Vein endothelial cell (primary cell): Measurements from ENCODE around the gene MEX3A. TPM values are rescaled to one million over a fixed set of nuclear protein-coding genes. Genes with fewer than 3 reads are reported as not detected.

ENCODE experiments used
- total RNA-seq: library from RNA; depleted of rRNA; stranded (reverse); fragments of >200 nt; gene quantifications from 2 replicates; pipeline ENCODE4 v1.2.3, GENCODE V29; 2012

The MEX3A gene, protein sequence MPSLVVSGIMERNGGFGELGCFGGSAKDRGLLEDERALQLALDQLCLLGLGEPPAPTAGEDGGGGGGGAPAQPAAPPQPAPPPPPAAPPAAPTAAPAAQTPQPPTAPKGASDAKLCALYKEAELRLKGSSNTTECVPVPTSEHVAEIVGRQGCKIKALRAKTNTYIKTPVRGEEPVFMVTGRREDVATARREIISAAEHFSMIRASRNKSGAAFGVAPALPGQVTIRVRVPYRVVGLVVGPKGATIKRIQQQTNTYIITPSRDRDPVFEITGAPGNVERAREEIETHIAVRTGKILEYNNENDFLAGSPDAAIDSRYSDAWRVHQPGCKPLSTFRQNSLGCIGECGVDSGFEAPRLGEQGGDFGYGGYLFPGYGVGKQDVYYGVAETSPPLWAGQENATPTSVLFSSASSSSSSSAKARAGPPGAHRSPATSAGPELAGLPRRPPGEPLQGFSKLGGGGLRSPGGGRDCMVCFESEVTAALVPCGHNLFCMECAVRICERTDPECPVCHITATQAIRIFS
- 15.8 and 19.9 TPM in 2 replicates for total RNA-seq

GRCh38 chr1:156082309-156083091 lies at the start of gene MEX3A:
TSS of gene MEX3A (minus strand) at chr1:156082465. CDS start at chr1:156081998, 467 bp downstream.

GRCh38 chr1:156114101-156114918 lies 32.0 kb upstream of the MEX3A start, which contains the start of gene LMNA:
TSS of gene LMNA (plus strand) at chr1:156114711. CDS start at chr1:156114919, 208 bp downstream.

DNA sequence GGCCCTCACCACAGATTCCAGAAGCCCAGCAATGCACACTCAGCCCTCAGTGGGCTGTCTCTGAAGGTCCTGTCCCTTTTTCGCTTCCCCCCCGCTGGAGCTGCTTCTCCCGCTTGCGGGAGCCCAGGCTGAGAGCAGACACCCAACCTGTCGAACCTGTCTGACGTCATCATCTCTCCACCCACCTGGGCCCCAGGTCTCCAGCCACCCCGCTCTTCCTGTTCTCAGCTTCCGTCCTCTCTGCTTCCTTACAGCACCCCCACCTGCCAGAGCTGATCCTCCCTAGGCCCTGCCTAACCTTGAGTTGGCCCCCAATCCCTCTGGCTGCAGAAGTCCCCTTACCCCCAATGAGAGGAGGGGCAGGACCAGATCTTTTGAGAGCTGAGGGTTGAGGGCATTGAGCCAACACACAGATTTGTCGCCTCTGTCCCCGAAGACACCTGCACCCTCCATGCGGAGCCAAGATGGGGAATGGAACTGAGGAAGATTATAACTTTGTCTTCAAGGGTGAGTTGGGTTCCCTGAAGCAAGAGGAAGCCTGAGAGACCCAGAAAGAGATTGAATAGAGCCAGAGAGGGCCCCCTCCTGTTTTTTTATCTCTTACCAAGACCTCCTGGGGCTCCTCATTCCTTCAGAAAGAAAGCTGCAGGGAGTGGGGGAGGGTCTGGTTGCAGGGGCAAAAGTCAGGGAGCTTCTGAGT lies 21.2 kb downstream of the MEX3A start, which contains the start of gene RAB25:
RAB25 (plus strand) TSS at position 224 of the 700 bp plus-strand sequence; CDS start at position 465, 241 bp downstream.

DNA sequence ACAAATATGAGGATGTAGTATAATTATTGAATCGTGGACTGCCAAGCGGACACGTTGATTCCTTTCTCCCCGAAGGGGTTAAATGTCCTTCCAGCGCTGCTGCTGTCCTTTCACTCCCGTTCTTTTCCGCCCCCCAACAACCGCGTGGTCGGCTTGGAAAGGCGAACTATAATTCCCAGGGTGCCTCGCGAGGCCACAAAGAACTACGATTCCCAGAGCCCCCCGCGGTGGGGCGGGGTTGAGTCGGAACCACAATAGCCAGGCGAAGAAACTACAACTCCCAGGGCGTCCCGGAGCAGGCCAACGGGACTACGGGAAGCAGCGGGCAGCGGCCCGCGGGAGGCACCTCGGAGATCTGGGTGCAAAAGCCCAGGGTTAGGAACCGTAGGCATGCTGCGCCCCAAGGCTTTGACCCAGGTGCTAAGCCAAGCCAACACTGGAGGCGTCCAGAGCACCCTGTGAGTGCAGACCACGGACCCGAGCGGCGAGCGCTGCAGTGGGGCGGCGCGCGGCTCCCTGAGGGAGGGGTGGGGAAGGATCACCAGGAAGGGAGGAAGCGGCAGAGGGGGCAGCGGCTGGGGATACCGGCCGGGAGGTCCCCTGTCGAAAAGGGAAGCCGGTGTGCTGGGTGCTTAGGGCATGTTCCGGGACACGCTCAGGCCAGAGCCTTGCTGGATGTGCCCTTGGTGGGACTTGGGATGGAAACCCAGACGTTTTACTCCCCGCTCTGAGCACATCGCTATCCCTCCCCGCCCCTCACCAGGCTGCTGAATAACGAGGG lies 27.6 kb downstream of the MEX3A start, which contains the start of gene LAMTOR2:
LAMTOR2 (plus strand) TSS at position 283 of the 781 bp plus-strand sequence; CDS start at position 391, 108 bp downstream.

DNA sequence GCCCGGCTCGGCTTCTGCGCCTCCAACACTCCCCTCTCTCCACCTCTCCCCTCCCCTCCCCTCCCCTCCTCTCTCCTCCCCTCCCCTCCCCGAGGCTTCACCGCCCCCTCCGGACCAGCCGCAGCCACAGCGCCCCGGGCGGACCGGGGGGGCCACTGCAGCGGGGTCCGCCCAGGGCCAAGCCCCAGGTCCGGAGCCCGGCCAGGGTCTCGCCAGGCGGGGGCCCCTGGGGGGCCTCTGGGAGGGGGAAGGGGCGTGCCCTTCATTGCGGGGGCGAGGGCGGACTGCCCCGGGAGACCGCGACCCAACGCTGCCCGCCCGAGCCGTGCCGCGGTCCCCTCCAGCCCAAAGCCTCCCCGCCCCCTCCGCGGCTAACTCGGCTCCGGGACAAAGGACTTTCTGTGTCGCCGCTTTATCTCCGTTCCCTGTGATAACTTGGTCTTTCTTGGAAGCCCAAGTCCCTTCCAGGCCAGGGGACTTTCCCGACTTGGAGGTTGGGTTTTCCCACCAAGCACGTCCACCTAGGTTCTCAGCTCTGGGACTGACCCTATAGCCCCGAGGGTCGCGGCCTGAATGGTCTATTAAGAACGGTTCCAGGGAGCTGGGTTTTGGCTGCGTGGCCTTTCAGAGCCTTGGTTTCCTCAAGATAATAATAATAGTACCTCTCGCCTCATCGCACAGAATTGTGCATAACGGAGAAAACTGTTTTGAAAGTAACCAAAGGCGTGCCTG lies 28.3 kb downstream of the MEX3A start, which contains the start of gene UBQLN4:
UBQLN4 (minus strand) TSS at position 31 of the 732 bp plus-strand sequence. CDS start 97 bp downstream, outside the sequence.

Other genes starting within 250 kb of the MEX3A start
- gene GON4L, start 225.3 kb downstream of the MEX3A start, total RNA-seq: 37.9 and 42.8 TPM in 2 replicates
- gene SYT11, start 222.9 kb downstream of the MEX3A start, total RNA-seq: 34.4 and 35.9 TPM in 2 replicates
- gene RIT1, start 171.1 kb downstream of the MEX3A start, total RNA-seq: 35.6 and 48.0 TPM in 2 replicates
- 36.6 and 40.6 TPM in 2 replicates for gene KHDC4, start 148.1 kb downstream of the MEX3A start, total RNA-seq
- not detected in 2 replicates for gene RXFP4, start 140.8 kb downstream of the MEX3A start, total RNA-seq
- 100 and 106 TPM in 2 replicates for gene ARHGEF2, start 103.9 kb downstream of the MEX3A start, total RNA-seq
- 605 and 637 TPM in 2 replicates for gene SSR2, start 61.5 kb downstream of the MEX3A start, total RNA-seq
- 30.4 and 33.1 TPM in 2 replicates for gene UBQLN4, start 28.7 kb downstream of the MEX3A start, total RNA-seq
- 43.7 and 70.9 TPM in 2 replicates for gene LAMTOR2, start 27.7 kb downstream of the MEX3A start, total RNA-seq
- gene RAB25, start 21.3 kb downstream of the MEX3A start, total RNA-seq: not detected in 2 replicates
- gene LMNA, start 32.2 kb upstream of the MEX3A start, total RNA-seq: 724 and 847 TPM in 2 replicates
- 0.29 and 0.65 TPM in 2 replicates for gene SEMA4A, start 71.1 kb upstream of the MEX3A start, total RNA-seq
- 18.3 and 21.3 TPM in 2 replicates for gene SLC25A44, start 111.6 kb upstream of the MEX3A start, total RNA-seq
- gene PMF1, start 130.5 kb upstream of the MEX3A start, total RNA-seq: 51.9 and 54.3 TPM in 2 replicates
- gene BGLAP, start 159.7 kb upstream of the MEX3A start, total RNA-seq: 0.19 and 0.33 TPM in 2 replicates
- gene PAQR6, start 165.6 kb upstream of the MEX3A start, total RNA-seq: 0.33 and 0.57 TPM in 2 replicates
- 72.8 and 73.3 TPM in 2 replicates for gene SMG5, start 200.4 kb upstream of the MEX3A start, total RNA-seq
- gene TMEM79, start 201.9 kb upstream of the MEX3A start, total RNA-seq: 0.98 and 1.9 TPM in 2 replicates
- gene GLMP, start 213.2 kb upstream of the MEX3A start, total RNA-seq: 54.7 and 83.6 TPM in 2 replicates
- 0.33 TPM in 1 of 2 replicates, not detected in the other for gene VHLL, start 216.8 kb upstream of the MEX3A start, total RNA-seq